SK-N-SH treated with all-trans-retinoic acid at 6 μM for 48 hours (cell line): ENCODE data around the gene SNCB.

Source experiments
- TCF4 ChIP-seq: fragments of 250-450 bp; sonication (Bioruptor Pico); IDR thresholded peaks from 2 replicates; pipeline ENCODE4 v1.8.0; 2021; ENCODE audit warnings: mild to moderate bottlenecking, moderate library complexity, borderline replicate concordance
- TSHZ2 ChIP-seq: fragments of 250-450 bp; sonication (Bioruptor Pico); IDR thresholded peaks from 2 replicates; pipeline ENCODE4 v1.5.0; 2020; ENCODE audit warnings: mild to moderate bottlenecking, moderate library complexity

GRCh38 chr5:176575066-176575465 is 55.3 kb downstream of the SNCB start:
- TF ChIP-seq TSHZ2 (CRISPR knock-in tag) (no peak), TCF4 (CRISPR knock-in tag) (no peak)
